GM06990 (cell line): ENCODE data around the gene ALG1.

Experiments
- DNase-seq: peaks from one replicate; pipeline ENCODE4 v3.0.0-alpha.2; 2011; ENCODE audit not compliant: insufficient read length; ENCODE audit errors: extremely low read depth
- H3K27me3 ChIP-seq: replicated peaks from 2 replicates; pipeline ENCODE4 v1.6.0; 2011; ENCODE audit warnings: low read length; ENCODE audit not compliant: control insufficient read depth, insufficient read depth
- H3K36me3 ChIP-seq: 2 replicates; pipeline ENCODE4 v1.5.1; 2011; ENCODE audit warnings: low read length; ENCODE audit not compliant: control insufficient read depth, insufficient read depth
- H3K4me3 ChIP-seq: replicated peaks from 2 replicates; pipeline ENCODE4 v1.5.1; 2011; ENCODE audit warnings: low read depth, mild to moderate bottlenecking, control low read depth, low read length
- TF ChIP-seq, protein P1 (sequence below): IDR thresholded peaks from 2 replicates; pipeline ENCODE4 v1.5.1; 2011; ENCODE audit warnings: low read length, control low read depth, mild to moderate bottlenecking, inconsistent platforms; ENCODE audit not compliant: insufficient read depth, poor library complexity, severe bottlenecking

ALG1 gene, protein sequence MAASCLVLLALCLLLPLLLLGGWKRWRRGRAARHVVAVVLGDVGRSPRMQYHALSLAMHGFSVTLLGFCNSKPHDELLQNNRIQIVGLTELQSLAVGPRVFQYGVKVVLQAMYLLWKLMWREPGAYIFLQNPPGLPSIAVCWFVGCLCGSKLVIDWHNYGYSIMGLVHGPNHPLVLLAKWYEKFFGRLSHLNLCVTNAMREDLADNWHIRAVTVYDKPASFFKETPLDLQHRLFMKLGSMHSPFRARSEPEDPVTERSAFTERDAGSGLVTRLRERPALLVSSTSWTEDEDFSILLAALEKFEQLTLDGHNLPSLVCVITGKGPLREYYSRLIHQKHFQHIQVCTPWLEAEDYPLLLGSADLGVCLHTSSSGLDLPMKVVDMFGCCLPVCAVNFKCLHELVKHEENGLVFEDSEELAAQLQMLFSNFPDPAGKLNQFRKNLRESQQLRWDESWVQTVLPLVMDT

DNA sequence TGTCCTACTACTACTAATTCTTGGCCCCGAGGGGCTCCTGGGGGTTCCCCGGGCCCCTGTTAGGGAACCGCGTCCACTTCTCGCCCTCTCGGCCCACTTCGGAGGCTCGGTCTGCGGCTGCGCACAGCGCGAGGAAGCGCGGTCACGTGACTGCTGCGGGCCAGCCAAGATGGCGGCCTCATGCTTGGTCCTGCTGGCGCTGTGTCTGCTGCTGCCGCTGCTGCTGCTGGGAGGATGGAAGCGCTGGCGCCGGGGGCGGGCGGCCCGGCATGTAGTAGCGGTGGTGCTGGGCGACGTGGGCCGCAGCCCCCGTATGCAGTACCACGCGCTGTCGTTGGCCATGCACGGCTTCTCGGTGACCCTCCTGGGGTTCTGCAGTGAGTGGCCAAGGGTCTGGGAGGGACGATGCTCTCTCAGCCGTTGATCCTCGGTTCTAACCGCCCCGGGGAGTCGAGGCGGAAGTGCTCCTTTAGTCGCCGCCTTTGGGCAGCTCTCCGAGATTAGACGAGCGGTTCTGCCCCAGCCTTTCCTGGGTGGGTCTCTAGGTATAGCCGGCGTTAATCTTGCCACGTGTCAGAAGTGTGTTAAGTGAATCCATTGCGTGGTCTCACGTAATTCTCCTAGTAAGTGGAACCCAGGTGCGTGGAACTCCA lies at the start of gene ALG1:
Gene ALG1, plus strand, starts transcription at position 163 of the 653 bp plus-strand sequence. Its CDS starts 7 bp downstream, at position 170.
- Histone ChIP-seq H3K36me3 (peaks cover 13% of the 10 kb centered on the region), H3K4me3 (peak within 1 kb of the TSS; percentile 82), H3K27me3 (no peaks in the 10 kb centered on the region)
- DNase-seq: peak; percentile 92
- TF ChIP-seq, protein P1, sequence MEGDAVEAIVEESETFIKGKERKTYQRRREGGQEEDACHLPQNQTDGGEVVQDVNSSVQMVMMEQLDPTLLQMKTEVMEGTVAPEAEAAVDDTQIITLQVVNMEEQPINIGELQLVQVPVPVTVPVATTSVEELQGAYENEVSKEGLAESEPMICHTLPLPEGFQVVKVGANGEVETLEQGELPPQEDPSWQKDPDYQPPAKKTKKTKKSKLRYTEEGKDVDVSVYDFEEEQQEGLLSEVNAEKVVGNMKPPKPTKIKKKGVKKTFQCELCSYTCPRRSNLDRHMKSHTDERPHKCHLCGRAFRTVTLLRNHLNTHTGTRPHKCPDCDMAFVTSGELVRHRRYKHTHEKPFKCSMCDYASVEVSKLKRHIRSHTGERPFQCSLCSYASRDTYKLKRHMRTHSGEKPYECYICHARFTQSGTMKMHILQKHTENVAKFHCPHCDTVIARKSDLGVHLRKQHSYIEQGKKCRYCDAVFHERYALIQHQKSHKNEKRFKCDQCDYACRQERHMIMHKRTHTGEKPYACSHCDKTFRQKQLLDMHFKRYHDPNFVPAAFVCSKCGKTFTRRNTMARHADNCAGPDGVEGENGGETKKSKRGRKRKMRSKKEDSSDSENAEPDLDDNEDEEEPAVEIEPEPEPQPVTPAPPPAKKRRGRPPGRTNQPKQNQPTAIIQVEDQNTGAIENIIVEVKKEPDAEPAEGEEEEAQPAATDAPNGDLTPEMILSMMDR: no peak

DNA sequence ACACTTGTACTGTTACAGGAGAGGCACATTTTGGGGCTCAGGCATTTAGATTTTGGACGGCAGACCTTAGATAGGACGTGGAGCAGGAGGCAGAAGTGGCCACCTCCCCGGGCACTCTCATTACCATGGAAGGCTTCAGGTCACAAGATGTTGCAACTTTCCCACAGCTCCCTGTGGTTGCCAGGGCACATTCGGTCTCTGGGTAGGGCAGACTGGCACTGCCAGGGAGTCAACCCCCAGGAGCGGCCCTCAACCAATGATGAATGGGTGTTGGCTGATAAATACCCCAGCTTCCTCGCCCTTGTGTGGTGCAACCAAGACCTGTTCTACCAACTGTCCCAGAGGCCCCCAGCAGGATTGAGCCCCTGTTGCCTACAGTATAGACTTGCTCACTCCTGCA lies 49.1 kb upstream of the ALG1 start:
- no peak for DNase-seq
- H3K4me3 ChIP-seq: no peak overlapping the region
- H3K36me3 ChIP-seq: 0 out of 2 replicates have a peak, but pooled peaks cover 1% of the 10 kb centered on the region
- H3K27me3 ChIP-seq: no peaks in the 10 kb centered on the region
- TF ChIP-seq, protein P1: no peak

DNA sequence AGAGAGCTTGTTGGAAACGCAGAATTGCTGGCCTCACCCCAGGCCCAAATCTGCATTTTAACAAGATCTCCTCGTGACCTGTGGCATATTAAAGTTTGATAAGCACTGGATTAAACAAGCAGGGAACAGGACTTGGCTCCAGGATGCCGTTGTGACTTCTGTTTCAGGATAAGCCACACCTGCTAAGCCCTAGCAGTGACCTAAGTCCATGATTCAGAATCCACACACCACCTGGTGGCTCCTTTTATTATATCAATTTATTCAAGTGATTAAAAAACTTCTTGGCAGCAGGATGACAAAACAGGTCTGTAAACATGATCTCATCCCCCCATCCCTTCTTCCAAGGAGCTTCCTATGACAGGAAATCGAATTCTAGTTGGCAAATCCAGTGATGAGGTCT lies 47.0 kb upstream of the ALG1 start:
- H3K36me3 ChIP-seq: peaks cover 1% of the 10 kb centered on the region
- TF ChIP-seq, protein P1: peak; percentile 6
- no peaks in the 10 kb centered on the region for H3K27me3 ChIP-seq
- no peak overlapping the region for H3K4me3 ChIP-seq
- no peak for DNase-seq

DNA sequence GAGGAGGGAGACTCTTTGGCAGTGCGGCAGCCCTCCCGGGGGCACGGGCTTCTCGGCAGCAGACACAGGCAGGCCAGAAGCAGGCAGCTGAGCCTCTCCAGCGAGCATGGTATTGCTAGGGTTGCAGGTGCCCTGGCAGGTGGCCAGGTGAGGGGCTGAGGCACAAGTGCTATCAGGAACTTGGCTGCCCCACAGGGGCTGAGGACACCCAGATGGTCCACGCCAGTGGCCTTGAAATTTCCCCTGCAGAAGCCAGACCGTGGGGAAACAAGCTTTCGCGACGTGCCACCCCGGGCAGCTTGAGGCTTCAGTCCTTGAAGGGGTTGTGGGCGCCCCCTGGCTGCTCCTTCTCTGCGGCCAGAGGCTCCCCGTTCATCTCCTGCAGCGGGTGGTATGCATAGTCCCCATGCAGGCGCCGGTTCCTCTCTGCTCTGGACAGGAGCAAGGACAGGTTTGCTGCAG lies 46.4 kb upstream of the ALG1 start:
- TF ChIP-seq, protein P1: peak; percentile 17

DNA sequence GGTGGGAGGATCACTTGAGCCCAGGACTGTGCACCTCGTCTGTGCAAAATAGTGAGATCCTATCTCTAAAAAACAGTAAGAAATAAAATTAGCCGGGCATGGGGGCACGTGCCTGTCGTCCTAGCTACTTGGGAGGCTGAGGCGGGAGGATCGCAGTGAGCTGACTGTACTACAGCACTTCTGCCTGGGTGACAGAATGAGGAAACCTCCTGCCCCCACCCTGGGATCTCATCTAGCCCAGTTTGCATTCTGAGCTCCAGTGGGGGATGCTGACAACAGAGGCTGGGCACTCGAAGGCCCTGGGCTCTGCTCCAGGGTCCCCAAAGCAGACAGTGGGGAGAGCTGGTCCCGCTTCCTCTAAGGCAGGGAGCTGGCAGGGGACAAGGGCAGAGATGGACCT lies 45.0 kb upstream of the ALG1 start:
- TF ChIP-seq, protein P1: no peak
- Histone ChIP-seq H3K4me3 (no peak overlapping the region), H3K27me3 (no peaks in the 10 kb centered on the region), H3K36me3 (peaks cover 1% of the 10 kb centered on the region)
- DNase-seq: no peak

More for the DNA sequence above, 46.4 kb upstream of the ALG1 start:
- no peak for DNase-seq
- H3K36me3 ChIP-seq: peaks cover 1% of the 10 kb centered on the region
- no peak overlapping the region for H3K4me3 ChIP-seq
- H3K27me3 ChIP-seq: no peaks in the 10 kb centered on the region
